ENCODE results near the gene MALSU1.
"Not testable (repeated sequence)": the region's sequence is repeated elsewhere in the genome, so short reads cannot be mapped to it uniquely, and the experiment has no call there.

The MALSU1 gene

GRCh38 chr7:23299770-23300300 lies 696 bp downstream of the MALSU1 start:
- Histone ChIP-seq H3K4me3 (ENCODE audit: low read length in 2 of 2) (peak overlapping the region; percentile 96 to 98), H3K36me3 (ENCODE audit: control insufficient read depth in 2 of 2, insufficient read depth in 2 of 2, low read length in 2 of 2) (peaks cover 7 to 8% of the 10 kb centered on the region in 2 donors), H3K27me3 (ENCODE audit: control insufficient read depth in 1 of 2, insufficient read depth in 2 of 2, low read length in 2 of 2) (no peaks in the 10 kb centered on the region), H3K27ac (ENCODE audit: low read length) (peak overlapping the region; percentile 69), H3K9me3 (ENCODE audit: control insufficient read depth in 2 of 2, low read length in 2 of 2) (no peaks in the 10 kb centered on the region), H3K4me1 (ENCODE audit: control insufficient read depth, insufficient read depth, low read length) (peaks cover 6% of the 10 kb centered on the region), H3K9ac (ENCODE audit: low read length in 2 of 2) (peak overlapping the region; percentile 93 to 98)

DNA sequence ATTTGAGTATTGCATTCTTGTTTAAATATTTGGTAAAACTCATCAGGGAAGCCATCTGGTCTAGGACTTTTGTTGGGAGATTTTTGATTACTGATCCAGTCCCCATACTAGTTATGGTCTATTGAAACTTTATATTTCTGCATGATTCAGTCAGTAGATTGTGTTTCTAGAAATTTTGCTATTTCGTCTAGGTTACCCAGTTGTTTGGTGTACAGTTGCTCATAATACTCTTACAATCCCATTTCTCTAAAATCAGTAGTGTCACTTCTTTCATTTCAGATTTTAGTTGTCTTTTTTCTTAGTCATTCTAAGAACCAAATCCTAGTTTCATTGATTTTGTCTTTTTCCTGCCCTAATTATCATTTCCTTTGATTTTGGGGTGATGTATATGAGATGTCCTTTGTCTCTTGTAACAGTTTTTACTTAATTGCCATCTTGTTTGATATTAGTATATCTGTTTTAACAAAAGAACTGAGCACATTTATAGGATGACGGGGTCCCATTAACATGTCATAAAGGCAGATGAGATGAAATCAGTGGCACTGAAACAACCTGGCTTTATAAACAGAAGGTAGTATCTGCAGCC lies 7.9 kb downstream of the MALSU1 start:
- Histone ChIP-seq H3K9me3 (ENCODE audit: control insufficient read depth in 2 of 2, low read length in 2 of 2) (no peaks in the 10 kb centered on the region), H3K27ac (ENCODE audit: low read length) (no peak overlapping the region), H3K36me3 (ENCODE audit: control insufficient read depth in 2 of 2, insufficient read depth in 2 of 2, low read length in 2 of 2) (peaks cover 23 to 25% of the 10 kb centered on the region in 2 donors), H3K4me1 (ENCODE audit: control insufficient read depth, insufficient read depth, low read length) (no peaks in the 10 kb centered on the region), H3K4me3 (ENCODE audit: low read length in 2 of 2) (no peak overlapping the region), H3K27me3 (ENCODE audit: control insufficient read depth in 1 of 2, insufficient read depth in 2 of 2, low read length in 2 of 2) (no peaks in the 10 kb centered on the region), H3K9ac (ENCODE audit: low read length in 2 of 2) (no peak overlapping the region)

DNA sequence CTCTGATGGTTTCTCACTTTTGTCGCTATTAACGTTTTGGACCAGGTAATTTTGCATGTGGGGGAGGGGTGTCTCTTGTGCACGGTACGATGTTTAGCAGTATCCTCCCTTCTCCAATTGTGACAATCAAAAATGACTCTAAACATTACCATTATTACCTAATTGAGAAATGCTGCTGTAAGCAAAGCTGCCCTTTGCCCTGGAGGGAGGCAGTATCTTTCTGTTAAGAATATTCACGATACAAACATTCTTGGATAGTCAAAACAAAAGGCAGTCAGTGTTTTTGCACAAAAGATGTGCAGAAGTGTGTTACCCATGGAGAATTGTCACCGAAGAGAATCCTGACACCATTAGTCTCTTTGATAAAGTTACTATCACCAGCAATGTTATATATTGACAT lies 9.6 kb downstream of the MALSU1 start:
- Histone ChIP-seq H3K27ac (ENCODE audit: low read length) (no peak overlapping the region), H3K9me3 (ENCODE audit: control insufficient read depth in 2 of 2, low read length in 2 of 2) (no peaks in the 10 kb centered on the region), H3K36me3 (ENCODE audit: control insufficient read depth in 2 of 2, insufficient read depth in 2 of 2, low read length in 2 of 2) (peaks cover 18 to 20% of the 10 kb centered on the region in 2 donors), H3K27me3 (ENCODE audit: control insufficient read depth in 1 of 2, insufficient read depth in 2 of 2, low read length in 2 of 2) (no peaks in the 10 kb centered on the region), H3K4me3 (ENCODE audit: low read length in 2 of 2) (no peak overlapping the region), H3K9ac (ENCODE audit: low read length in 2 of 2) (no peak overlapping the region), H3K4me1 (ENCODE audit: control insufficient read depth, insufficient read depth, low read length) (no peaks in the 10 kb centered on the region)

- H3K36me3 ChIP-seq (ENCODE audit: control insufficient read depth in 2 of 2, insufficient read depth in 2 of 2, low read length in 2 of 2) = peaks cover 18% of the 10 kb centered on the region in 2 donors
- H3K27me3 ChIP-seq (ENCODE audit: control insufficient read depth in 1 of 2, insufficient read depth in 2 of 2, low read length in 2 of 2); H3K4me1 ChIP-seq (ENCODE audit: control insufficient read depth, insufficient read depth, low read length); H3K9ac ChIP-seq (ENCODE audit: low read length in 2 of 2); H3K9me3 ChIP-seq (ENCODE audit: control insufficient read depth in 2 of 2, low read length in 2 of 2); H3K4me3 ChIP-seq (ENCODE audit: low read length in 2 of 2); H3K27ac ChIP-seq (ENCODE audit: low read length): not testable (repeated sequence)
These were observed 13.0 kb downstream of the MALSU1 start for GRCh38 chr7:23312141-23312540.

- Histone ChIP-seq H3K9me3 (ENCODE audit: control insufficient read depth in 2 of 2, low read length in 2 of 2) (no peaks in the 10 kb centered on the region), H3K27ac (ENCODE audit: low read length) (no peak overlapping the region), H3K36me3 (ENCODE audit: control insufficient read depth in 2 of 2, insufficient read depth in 2 of 2, low read length in 2 of 2) (no peaks in the 10 kb centered on the region), H3K27me3 (ENCODE audit: control insufficient read depth in 1 of 2, insufficient read depth in 2 of 2, low read length in 2 of 2) (no peaks in the 10 kb centered on the region), H3K4me3 (ENCODE audit: low read length in 2 of 2) (no peak overlapping the region), H3K4me1 (ENCODE audit: control insufficient read depth, insufficient read depth, low read length) (no peaks in the 10 kb centered on the region), H3K9ac (ENCODE audit: low read length in 2 of 2) (no peak overlapping the region)
These were observed 16.2 kb downstream of the MALSU1 start for GRCh38 chr7:23315366-23315765.

DNA sequence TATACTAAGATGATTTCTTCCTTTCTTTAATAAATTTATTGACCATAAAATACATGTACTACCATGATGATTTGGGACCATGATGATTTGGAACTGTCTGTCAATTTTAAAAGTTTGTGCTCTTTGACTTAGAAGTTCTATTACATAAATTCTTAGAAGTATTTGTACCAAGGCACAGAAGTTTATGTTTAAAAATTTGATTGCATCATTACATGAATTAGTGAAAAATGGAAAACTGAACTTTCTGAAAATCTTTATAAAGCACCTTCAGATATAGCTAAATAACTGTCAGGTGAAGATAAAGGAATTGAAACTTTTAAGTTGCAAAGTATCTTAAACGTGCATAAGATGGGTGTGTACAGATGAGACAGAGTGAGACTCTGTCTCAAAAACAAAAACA lies 32.0 kb downstream of the MALSU1 start:
- no peaks in the 10 kb centered on the region for H3K9me3 ChIP-seq (ENCODE audit: control insufficient read depth in 2 of 2, low read length in 2 of 2)
- no peaks in the 10 kb centered on the region for H3K36me3 ChIP-seq (ENCODE audit: control insufficient read depth in 2 of 2, insufficient read depth in 2 of 2, low read length in 2 of 2)
- H3K4me1 ChIP-seq (ENCODE audit: control insufficient read depth, insufficient read depth, low read length) = no peaks in the 10 kb centered on the region
- H3K9ac ChIP-seq (ENCODE audit: low read length in 2 of 2) = no peak overlapping the region
- H3K4me3 ChIP-seq (ENCODE audit: low read length in 2 of 2) = no peak overlapping the region
- H3K27me3 ChIP-seq (ENCODE audit: control insufficient read depth in 1 of 2, insufficient read depth in 2 of 2, low read length in 2 of 2) = no peaks in the 10 kb centered on the region
- H3K27ac ChIP-seq (ENCODE audit: low read length) = no peak overlapping the region

- no peaks in the 10 kb centered on the region for H3K36me3 ChIP-seq (ENCODE audit: control insufficient read depth in 2 of 2, insufficient read depth in 2 of 2, low read length in 2 of 2)
- no peaks in the 10 kb centered on the region for H3K9me3 ChIP-seq (ENCODE audit: control insufficient read depth in 2 of 2, low read length in 2 of 2)
- no peak overlapping the region for H3K9ac ChIP-seq (ENCODE audit: low read length in 2 of 2)
- H3K4me3 ChIP-seq (ENCODE audit: low read length in 2 of 2) = no peak overlapping the region
- no peaks in the 10 kb centered on the region for H3K27me3 ChIP-seq (ENCODE audit: control insufficient read depth in 1 of 2, insufficient read depth in 2 of 2, low read length in 2 of 2)
- no peaks in the 10 kb centered on the region for H3K4me1 ChIP-seq (ENCODE audit: control insufficient read depth, insufficient read depth, low read length)
- no peak overlapping the region for H3K27ac ChIP-seq (ENCODE audit: low read length)
These were observed 33.1 kb downstream of the MALSU1 start for GRCh38 chr7:23332193-23332592.

- no peak overlapping the region for H3K4me3 ChIP-seq (ENCODE audit: low read length in 2 of 2)
- H3K36me3 ChIP-seq (ENCODE audit: control insufficient read depth in 2 of 2, insufficient read depth in 2 of 2, low read length in 2 of 2) = no peaks in the 10 kb centered on the region
- H3K4me1 ChIP-seq (ENCODE audit: control insufficient read depth, insufficient read depth, low read length) = no peaks in the 10 kb centered on the region
- H3K27me3 ChIP-seq (ENCODE audit: control insufficient read depth in 1 of 2, insufficient read depth in 2 of 2, low read length in 2 of 2) = no peaks in the 10 kb centered on the region
- H3K27ac ChIP-seq (ENCODE audit: low read length) = no peak overlapping the region
- H3K9ac ChIP-seq (ENCODE audit: low read length in 2 of 2) = no peak overlapping the region
- no peaks in the 10 kb centered on the region for H3K9me3 ChIP-seq (ENCODE audit: control insufficient read depth in 2 of 2, low read length in 2 of 2)
These were observed 33.9 kb downstream of the MALSU1 start for GRCh38 chr7:23332910-23333612.

DNA sequence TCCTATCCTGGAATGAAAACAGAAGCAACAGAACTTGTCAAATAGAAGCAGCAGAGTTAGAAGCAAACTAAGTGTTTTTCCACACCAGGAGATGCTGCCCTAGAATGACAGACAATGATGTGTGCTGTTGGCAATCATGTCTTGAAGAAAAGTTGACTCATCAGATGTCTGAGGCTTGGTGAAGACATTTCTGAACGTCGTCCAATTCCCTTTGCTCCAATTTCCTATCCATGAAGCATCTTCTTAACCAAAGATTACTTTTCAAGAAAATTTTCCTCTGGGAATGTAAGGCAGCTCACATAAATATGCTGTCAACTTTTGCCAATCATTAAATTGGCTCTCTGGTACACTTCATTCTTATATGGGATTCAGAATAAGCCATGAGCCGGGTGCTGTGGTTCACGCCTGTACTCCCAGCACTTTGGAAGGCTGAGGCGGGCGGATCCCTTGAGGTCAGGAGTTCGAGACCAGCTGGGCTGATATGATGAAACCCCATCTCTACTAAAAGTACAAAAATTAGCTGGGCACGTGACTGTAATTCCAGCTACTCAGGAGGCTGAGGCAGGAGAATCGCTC lies 34.6 kb downstream of the MALSU1 start:
- no peaks in the 10 kb centered on the region for H3K9me3 ChIP-seq (ENCODE audit: control insufficient read depth in 2 of 2, low read length in 2 of 2)
- no peak overlapping the region for H3K27ac ChIP-seq (ENCODE audit: low read length)
- H3K4me1 ChIP-seq (ENCODE audit: control insufficient read depth, insufficient read depth, low read length) = no peaks in the 10 kb centered on the region
- no peaks in the 10 kb centered on the region for H3K27me3 ChIP-seq (ENCODE audit: control insufficient read depth in 1 of 2, insufficient read depth in 2 of 2, low read length in 2 of 2)
- no peak overlapping the region for H3K4me3 ChIP-seq (ENCODE audit: low read length in 2 of 2)
- H3K36me3 ChIP-seq (ENCODE audit: control insufficient read depth in 2 of 2, insufficient read depth in 2 of 2, low read length in 2 of 2) = no peaks in the 10 kb centered on the region
- H3K9ac ChIP-seq (ENCODE audit: low read length in 2 of 2) = no peak overlapping the region

GRCh38 chr7:23334482-23335056 lies 35.4 kb downstream of the MALSU1 start:
- H3K9ac ChIP-seq (ENCODE audit: low read length in 2 of 2) = no peak overlapping the region
- no peaks in the 10 kb centered on the region for H3K9me3 ChIP-seq (ENCODE audit: control insufficient read depth in 2 of 2, low read length in 2 of 2)
- H3K4me3 ChIP-seq (ENCODE audit: low read length in 2 of 2) = no peak overlapping the region
- no peaks in the 10 kb centered on the region for H3K36me3 ChIP-seq (ENCODE audit: control insufficient read depth in 2 of 2, insufficient read depth in 2 of 2, low read length in 2 of 2)
- no peaks in the 10 kb centered on the region for H3K27me3 ChIP-seq (ENCODE audit: control insufficient read depth in 1 of 2, insufficient read depth in 2 of 2, low read length in 2 of 2)
- H3K27ac ChIP-seq (ENCODE audit: low read length) = no peak overlapping the region
- H3K4me1 ChIP-seq (ENCODE audit: control insufficient read depth, insufficient read depth, low read length) = no peaks in the 10 kb centered on the region

All from stomach smooth muscle (tissue), 2 donors.